Subcutaneous adipose tissue (tissue), 4 donors: ENCODE data around the gene CARD11. TPM values are rescaled to one million over a fixed set of nuclear protein-coding genes. Genes with fewer than 3 reads are reported as not detected.

ENCODE experiments used
- CTCF ChIP-seq: fragments of 450-650 bp; IDR thresholded peaks from one replicate; pipeline ENCODE4 v1.5.1; 2016; ENCODE audit warnings: low read depth, mild to moderate bottlenecking, control low read depth, antibody characterized with exemption, moderate library complexity
- total RNA-seq, 4 donors: library from RNA; depleted of rRNA; stranded (reverse); fragments of >200 nt; gene quantifications; one replicate each; pipeline ENCODE4 v1.1.0, GENCODE V29; 2016

The CARD11 gene
- total RNA-seq, 4 donors from 2014 or later = 0.57 to 1.2 (median 0.77) TPM

- no peak for TF ChIP-seq CTCF
Measured at GRCh38 chr7:2964208-2964607, 79.5 kb downstream of the CARD11 start.

GRCh38 chr7:2962865-2963264 lies 80.8 kb downstream of the CARD11 start:
- TF ChIP-seq CTCF = no peak

DNA sequence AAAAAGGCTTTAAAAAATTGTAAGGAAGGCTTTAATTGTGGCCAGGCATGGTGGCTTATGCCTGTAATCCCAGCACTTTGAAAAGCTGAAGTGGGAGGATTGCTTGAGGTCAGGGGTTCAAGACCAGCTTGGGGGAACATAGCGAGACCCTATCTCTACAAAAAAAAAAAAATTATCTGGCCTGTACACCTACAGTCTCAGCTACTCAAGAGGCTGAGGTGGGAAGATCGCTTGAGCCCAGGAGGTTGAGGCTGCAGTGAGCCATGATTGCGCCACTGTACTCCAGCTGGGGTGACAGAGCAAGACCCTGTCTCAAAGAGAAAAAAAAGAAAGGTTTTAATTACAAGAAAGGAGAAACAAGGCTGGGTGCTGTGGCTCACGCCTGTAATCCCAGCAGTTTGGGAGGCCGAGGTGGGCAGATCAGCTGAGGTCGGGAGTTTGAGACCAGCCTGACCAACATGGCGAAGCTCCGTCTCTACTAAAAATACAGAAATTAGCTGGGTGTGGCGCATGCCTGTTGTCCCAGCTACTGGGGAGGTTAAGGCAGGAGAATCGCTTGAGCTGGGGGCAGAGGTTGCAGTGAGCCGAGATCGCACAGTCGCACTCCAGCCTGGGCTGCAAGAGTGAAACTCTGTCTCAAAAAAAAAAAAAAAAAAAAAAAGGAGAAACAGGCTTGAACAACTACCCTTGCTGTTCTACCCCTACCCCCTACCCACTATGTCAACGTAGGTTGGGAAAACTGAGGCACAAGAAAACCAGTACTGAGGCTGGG lies 83.7 kb downstream of the CARD11 start:
- no peak for TF ChIP-seq CTCF

DNA sequence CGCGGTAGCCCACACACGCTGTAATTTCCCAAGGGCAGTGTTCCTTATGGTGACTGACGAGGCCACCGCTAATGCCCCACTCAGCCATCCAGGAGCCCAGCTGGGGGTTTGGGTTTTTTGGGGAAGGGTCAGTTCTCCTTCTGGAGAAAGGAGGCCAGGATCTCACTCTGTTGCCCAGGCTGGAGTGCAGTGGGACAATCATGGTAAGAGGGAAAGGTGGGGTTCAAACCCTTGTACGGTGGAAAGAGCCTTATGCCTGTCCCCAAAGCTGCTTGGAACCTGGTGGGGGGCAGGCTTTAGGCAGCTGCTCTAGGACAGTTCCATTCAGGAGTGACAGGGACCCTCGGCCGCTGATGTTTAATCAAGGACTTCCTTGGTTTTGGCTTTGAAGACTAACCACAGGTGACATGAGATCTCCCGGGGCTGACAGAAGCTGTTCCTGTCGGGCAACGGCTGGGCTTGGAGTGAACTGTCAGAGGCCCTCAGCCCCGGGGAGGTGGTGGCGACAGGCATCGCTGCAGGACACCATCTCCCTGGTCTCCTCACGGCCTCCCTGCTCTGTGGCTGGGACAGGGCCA lies 84.5 kb downstream of the CARD11 start:
- TF ChIP-seq CTCF = no peak

DNA sequence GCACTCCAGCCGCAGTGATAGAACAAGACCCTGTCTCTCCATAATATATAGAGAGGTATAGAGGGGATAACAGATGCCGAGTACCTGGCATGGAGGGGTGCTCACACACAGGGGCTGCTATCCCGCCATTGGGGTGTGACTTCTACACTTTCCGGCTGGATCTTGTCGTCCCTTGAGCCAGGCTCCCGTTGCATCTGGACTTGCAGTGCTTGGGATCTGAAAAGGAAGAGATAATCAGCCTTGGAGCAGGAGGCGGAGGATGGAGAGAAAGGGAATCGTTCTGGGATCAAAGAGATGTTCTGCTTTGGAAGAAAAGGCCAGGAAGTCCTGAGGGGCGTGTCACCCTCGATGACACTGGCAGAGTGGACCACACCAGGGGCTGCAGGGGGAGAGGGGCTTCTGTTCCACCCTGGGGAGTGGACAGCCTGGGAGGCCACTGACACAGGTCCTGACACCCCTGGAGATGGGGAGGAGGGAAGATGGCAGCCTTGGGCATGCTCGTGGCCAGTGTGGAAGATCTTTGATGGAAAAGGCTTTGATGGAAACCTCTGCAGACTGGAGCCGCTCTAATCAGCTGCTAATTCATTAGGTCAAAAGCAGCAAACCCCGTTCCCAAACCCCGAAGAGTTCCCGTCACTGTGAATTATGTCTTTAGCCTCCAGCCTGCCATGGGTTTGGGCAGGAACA lies 85.1 kb downstream of the CARD11 start:
- TF ChIP-seq CTCF = no peak

DNA sequence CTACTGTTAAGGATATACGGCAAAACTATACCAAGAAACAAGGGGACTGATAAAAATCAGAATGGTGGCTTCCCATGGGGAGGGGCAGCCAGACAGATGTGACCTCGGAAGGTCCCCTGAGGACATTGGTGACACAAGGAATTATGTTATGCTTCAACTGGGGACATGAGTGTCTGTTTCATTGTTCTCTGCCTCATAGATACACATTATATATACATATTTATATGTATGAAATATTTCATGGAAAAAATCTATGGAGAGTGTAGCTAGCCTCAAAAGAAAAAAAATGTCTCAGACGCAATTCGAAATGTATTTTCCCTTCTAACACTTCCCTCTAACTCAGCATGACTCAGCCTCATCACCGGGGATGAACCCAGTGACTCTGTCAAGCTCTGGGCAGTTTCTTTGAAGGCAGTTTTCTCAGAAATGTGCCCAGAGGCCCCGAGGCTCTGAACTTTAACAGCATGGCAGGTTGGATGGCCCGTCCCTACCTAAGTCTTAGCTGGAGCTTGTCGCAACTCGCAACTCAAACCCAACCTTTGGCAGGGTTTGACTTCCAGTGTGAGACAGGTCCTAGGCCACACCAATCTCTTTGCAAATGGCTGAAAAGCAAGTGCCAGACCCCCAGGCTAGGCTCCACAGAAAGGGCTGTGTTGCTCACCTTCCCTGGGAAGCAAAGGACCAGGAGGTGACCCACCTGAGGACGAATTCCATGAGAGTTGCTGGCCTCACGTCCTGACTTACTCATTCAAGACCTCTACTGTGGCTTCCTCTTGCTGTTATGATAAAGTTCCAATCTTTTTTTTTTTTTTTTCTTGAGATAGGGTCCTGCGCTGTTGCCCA lies 86.9 kb downstream of the CARD11 start:
- no peak for TF ChIP-seq CTCF

GRCh38 chr7:2956076-2956475 lies 87.6 kb downstream of the CARD11 start:
- TF ChIP-seq CTCF = no peak
